DMS 273 (cell line): Measurements from ENCODE around the gene MXD1.
"Not testable (repeated sequence)": the region's sequence is repeated elsewhere in the genome, so short reads cannot be mapped to it uniquely, and the experiment has no call there.

Experiments
- DNase-seq: peaks from one replicate; lab custom pipeline; 2025; ENCODE audit not compliant: unreplicated experiment; lab: John Stamatoyannopoulos, UW

The MXD1 gene

GRCh38 chr2:69914950-69915945 lies at the start of gene MXD1:
TSS of gene MXD1 (plus strand) at chr2:69915109. CDS start at chr2:69915331, 222 bp downstream.
- DNase-seq: peak; percentile 50

- no peak for DNase-seq
Observed at GRCh38 chr2:69888451-69888850, 26.5 kb upstream of the MXD1 start.

GRCh38 chr2:69889302-69889701 lies 25.6 kb upstream of the MXD1 start:
- no peak for DNase-seq

GRCh38 chr2:69890881-69891280 lies 24.0 kb upstream of the MXD1 start:
- DNase-seq: no peak

GRCh38 chr2:69892838-69893424 lies 22.0 kb upstream of the MXD1 start:
- DNase-seq: peak; percentile 17

- DNase-seq: peak; percentile 95
Observed at GRCh38 chr2:69893684-69894551, 21.0 kb upstream of the MXD1 start, which contains the start of gene SNRNP27. TSS of gene SNRNP27 (plus strand) at chr2:69893956. CDS start at chr2:69893985, 29 bp downstream.

- DNase-seq: not testable (repeated sequence)
Observed at GRCh38 chr2:69894737-69895136, 20.2 kb upstream of the MXD1 start.

GRCh38 chr2:69902213-69902922 lies 12.5 kb upstream of the MXD1 start:
- DNase-seq: no peak

- no peak for DNase-seq
Observed at GRCh38 chr2:69907216-69907615, 7.7 kb upstream of the MXD1 start.

GRCh38 chr2:69911985-69912563 lies 2.8 kb upstream of the MXD1 start:
- DNase-seq: peak; percentile 83

GRCh38 chr2:69914164-69914949 lies 552 bp upstream of the MXD1 start:
- DNase-seq: peak; percentile 100

- DNase-seq: no peak
Observed at GRCh38 chr2:69916106-69916505, 1.2 kb downstream of the MXD1 start.

- DNase-seq: no peak
Observed at GRCh38 chr2:69917852-69918251, 2.9 kb downstream of the MXD1 start.

GRCh38 chr2:69918401-69918800 lies 3.5 kb downstream of the MXD1 start:
- DNase-seq: no peak

- no peak for DNase-seq
Observed at GRCh38 chr2:69923116-69923515, 8.2 kb downstream of the MXD1 start.

GRCh38 chr2:69926849-69927515 lies 12.1 kb downstream of the MXD1 start:
- no peak for DNase-seq

- DNase-seq: no peak
Observed at GRCh38 chr2:69931832-69932595, 17.1 kb downstream of the MXD1 start.

- DNase-seq: no peak
Observed at GRCh38 chr2:69932596-69932922, 17.6 kb downstream of the MXD1 start.
